CD14-positive monocyte (primary cell): ENCODE results near the gene DPH7. TPM values are rescaled to one million over a fixed set of nuclear protein-coding genes. Genes with fewer than 3 reads are reported as not detected.
"Not testable (repeated sequence)": the region's sequence is repeated elsewhere in the genome, so short reads cannot be mapped to it uniquely, and the experiment has no call there.

Experiments
- DNase-seq, 3 donors: peaks; one replicate each; pipeline ENCODE4 v3.0.0-alpha.2; 2011 to 2022
- H2AFZ ChIP-seq: 2 replicates; pipeline ENCODE4 v1.6.0; 2012; ENCODE audit warnings: mild to moderate bottlenecking, low read depth, low read length, inconsistent platforms; ENCODE audit not compliant: insufficient read depth, poor library complexity, severe bottlenecking
- H3K27ac ChIP-seq, 2 donors: 1 replicate in 1 of 2; 2 replicates in 1 of 2; pipeline ENCODE4 v1.5.1; 2012 to 2013; ENCODE audit warnings: low read length in 2 of 2, control low read depth in 1 of 2, inconsistent platforms in 1 of 2, low read depth in 1 of 2, mild to moderate bottlenecking in 1 of 2
- H3K27me3 ChIP-seq, 2 donors: one replicate each; pipeline versions ENCODE4 v1.6.0 to v1.6.1; 2011 to 2013; ENCODE audit warnings: low read length in 2 of 2; ENCODE audit not compliant: control insufficient read depth in 2 of 2, insufficient read depth in 2 of 2
- H3K36me3 ChIP-seq, 2 donors: replicated peaks in 1 of 2; 1 replicate in 1 of 2; 2 replicates in 1 of 2; pipeline versions ENCODE4 v1.5.1 to v1.6.1; 2012 to 2013; ENCODE audit warnings: low read length in 2 of 2, control low read depth in 1 of 2, inconsistent platforms in 1 of 2, mild to moderate bottlenecking in 1 of 2; ENCODE audit not compliant: insufficient read depth in 2 of 2, control insufficient read depth in 1 of 2
- H3K4me1 ChIP-seq, 2 donors: 1 replicate in 1 of 2; 2 replicates in 1 of 2; pipeline versions ENCODE4 v1.5.1 to v1.6.1; 2012 to 2013; ENCODE audit warnings: low read length in 2 of 2, control low read depth in 1 of 2, inconsistent platforms in 1 of 2, mild to moderate bottlenecking in 1 of 2, moderate library complexity in 1 of 2; ENCODE audit not compliant: insufficient read depth in 2 of 2, control insufficient read depth in 1 of 2
- H3K4me2 ChIP-seq: replicated peaks from 2 replicates; pipeline ENCODE3; 2012; ENCODE audit warnings: low read length, moderate library complexity, mild to moderate bottlenecking; ENCODE audit not compliant: poor library complexity, severe bottlenecking; ENCODE audit errors: extremely low read depth
- H3K4me3 ChIP-seq, 3 experiments: fragments of 200-600 bp in 1 of 3; sonication (generic) in 1 of 3; replicated peaks in 1 of 3; 1 replicate in 2 of 3; 2 replicates in 1 of 3; pipeline ENCODE4 v1.5.1; 2011 to 2013; ENCODE audit warnings: low read length in 3 of 3, mild to moderate bottlenecking in 3 of 3, control low read depth in 2 of 3, low read depth in 2 of 3, inconsistent platforms in 1 of 3, moderate library complexity in 1 of 3
- H3K79me2 ChIP-seq: 2 replicates; pipeline ENCODE4 v1.6.0; 2012; ENCODE audit warnings: mild to moderate bottlenecking, control low read depth, inconsistent platforms, low read length, moderate library complexity; ENCODE audit not compliant: insufficient read depth
- H3K9ac ChIP-seq: 2 replicates; pipeline ENCODE4 v1.6.0; 2017; ENCODE audit warnings: low read length, mild to moderate bottlenecking; ENCODE audit not compliant: insufficient read depth, poor library complexity, severe bottlenecking
- H3K9me3 ChIP-seq, 2 donors: replicated peaks in 1 of 2; 1 replicate in 1 of 2; 2 replicates in 1 of 2; pipeline versions ENCODE4 v1.5.1 to v1.6.1; 2012 to 2013; ENCODE audit warnings: low read length in 2 of 2, control low read depth in 1 of 2; ENCODE audit not compliant: control insufficient read depth in 1 of 2, insufficient read depth in 1 of 2
- H4K20me1 ChIP-seq: 2 replicates; pipeline ENCODE4 v1.6.0; 2012; ENCODE audit warnings: mild to moderate bottlenecking, low read length, control low read depth, moderate library complexity; ENCODE audit not compliant: insufficient read depth
- H3K27ac Mint-ChIP-seq, 7 donors: one replicate each; pipeline ENCODE4 v1.8.0; 2020; ENCODE audit warnings: mild to moderate bottlenecking in 7 of 7, mixed read lengths in 7 of 7, moderate library complexity in 6 of 7, inconsistent platforms in 2 of 7
- H3K27me3 Mint-ChIP-seq, 3 donors: one replicate each; pipeline ENCODE4 v1.8.0; 2021 to 2022; ENCODE audit warnings: low read depth in 3 of 3, mild to moderate bottlenecking in 3 of 3, mixed read lengths in 3 of 3, moderate library complexity in 3 of 3, inconsistent platforms in 1 of 3
- H3K36me3 Mint-ChIP-seq, 2 donors: one replicate each; pipeline ENCODE4 v1.8.0; 2020; ENCODE audit warnings: mixed read lengths in 2 of 2, inconsistent platforms in 1 of 2, mild to moderate bottlenecking in 1 of 2
- H3K4me1 Mint-ChIP-seq: one replicate; pipeline ENCODE4 v1.8.0; 2020; ENCODE audit warnings: mild to moderate bottlenecking, mixed read lengths
- H3K4me3 Mint-ChIP-seq, 2 donors: one replicate each; pipeline ENCODE4 v1.8.0; 2020; ENCODE audit warnings: mild to moderate bottlenecking in 2 of 2, mixed read lengths in 2 of 2, moderate library complexity in 1 of 2
- H3K9me3 Mint-ChIP-seq, 7 donors: one replicate each; pipeline ENCODE4 v1.8.0; 2020 to 2022; ENCODE audit warnings: mixed read lengths in 7 of 7, mild to moderate bottlenecking in 6 of 7, moderate library complexity in 6 of 7, inconsistent platforms in 2 of 7
- CTCF ChIP-seq: fragments of 200-600 bp; IDR thresholded peaks from one replicate; pipeline ENCODE4 v1.8.0; 2022; ENCODE audit warnings: antibody characterized with exemption, mild to moderate bottlenecking
- WGBS: methylation state at CpG from one replicate; pipeline ENCODE4 v1.1.5; 2013; ENCODE audit warnings: missing lambda C conversion rate; ENCODE audit not compliant: insufficient coverage; 5-methylcytosine and 5-hydroxymethylcytosine counted together
- intact Hi-C, 2 donors: fragments of 100-400 bp; cut with micrococcal nuclease; formaldehyde crosslinking; loops; one replicate each; pipeline versions ENCODE4 v1.15.0 to v1.15.1; 2023
- polyA plus RNA-seq, 3 donors: library from polyadenylated mRNA; depleted of rRNA in 1 of 3; unstranded in 2 of 3; stranded (reverse) in 1 of 3; fragments of 300-500 nt in 2 of 3; fragments of >200 nt in 1 of 3; fragmentation: Illumina TruSeq in 2 of 3; gene quantifications; 1 replicate in 2 of 3; 2 replicates in 1 of 3; pipeline ENCODE4 v1.2.3, GENCODE V29; 2012 to 2021

DPH7 gene
- polyA plus RNA-seq, 3 donors = 13.1 to 45.6 (median 14.2) TPM

- Histone ChIP-seq H3K4me1 (no peaks in the 10 kb centered on the region), H4K20me1 (no peaks in the 10 kb centered on the region), H3K9me3 (no peaks in the 10 kb centered on the region), H3K36me3 (no peaks in the 10 kb centered on the region), H2AFZ (no peak overlapping the region), H3K4me2 (no peak overlapping the region), H3K4me3 (no peak overlapping the region), H3K9ac (no peak overlapping the region), H3K27me3 (no peaks in the 10 kb centered on the region), H3K79me2 (no peaks in the 10 kb centered on the region), H3K27ac (no peak overlapping the region)
- WGBS = 95% methylated on average over 16 of the region's 18 CpGs
- intact Hi-C loops = no loop called here
- Mint-ChIP-seq H3K27me3 (peaks cover 0 to 3% (median 2%) of the 10 kb centered on the region in 3 donors), H3K9me3 (no peaks in the 10 kb centered on the region), H3K36me3 (no peaks in the 10 kb centered on the region), H3K27ac (no peak overlapping the region), H3K4me1 (peaks cover 12% of the 10 kb centered on the region), H3K4me3 (no peak overlapping the region)
- DNase-seq = no peak
- TF ChIP-seq CTCF = no peak
Measured at GRCh38 chr9:137540536-137540935, 38.2 kb downstream of the DPH7 start.

GRCh38 chr9:137538058-137538457 lies 40.7 kb downstream of the DPH7 start:
- Histone ChIP-seq H3K4me1 (no peaks in the 10 kb centered on the region), H4K20me1 (no peaks in the 10 kb centered on the region), H3K27ac (no peak overlapping the region), H2AFZ (no peak overlapping the region), H3K9me3 (no peaks in the 10 kb centered on the region), H3K36me3 (no peaks in the 10 kb centered on the region), H3K79me2 (no peaks in the 10 kb centered on the region), H3K9ac (no peak overlapping the region), H3K4me3 (no peak overlapping the region), H3K27me3 (no peaks in the 10 kb centered on the region), H3K4me2 (no peak overlapping the region)
- intact Hi-C loops = no loop called here
- no peaks in the 10 kb centered on the region for H3K36me3 Mint-ChIP-seq
- peaks cover 18% of the 10 kb centered on the region for H3K4me1 Mint-ChIP-seq
- no peak for DNase-seq
- no peak for TF ChIP-seq CTCF
- no peak overlapping the region for H3K27ac Mint-ChIP-seq
- H3K27me3 Mint-ChIP-seq = peaks cover 0 to 2% (median 0%) of the 10 kb centered on the region in 3 donors
- peaks cover 0 to 2% (median 0%) of the 10 kb centered on the region in 7 donors for H3K9me3 Mint-ChIP-seq
- 98% methylated on average over 16 of the region's 16 CpGs for WGBS
- H3K4me3 Mint-ChIP-seq = no peak overlapping the region

- H3K4me3 ChIP-seq = not testable (repeated sequence)
Measured at GRCh38 chr9:137536594-137537131, 42.1 kb downstream of the DPH7 start.

More at GRCh38 chr9:137536594-137537131, 42.1 kb downstream of the DPH7 start:
- 26% methylated on average over 12 of the region's 16 CpGs for WGBS
- H3K9ac ChIP-seq, H3K27ac ChIP-seq, H3K9me3 ChIP-seq, H4K20me1 ChIP-seq, H3K36me3 ChIP-seq, H3K4me3 Mint-ChIP-seq, intact Hi-C loops, DNase-seq, H3K79me2 ChIP-seq, H3K4me1 ChIP-seq, H3K27me3 ChIP-seq, H3K27ac Mint-ChIP-seq, H3K36me3 Mint-ChIP-seq, H3K4me2 ChIP-seq, H3K9me3 Mint-ChIP-seq, H3K27me3 Mint-ChIP-seq: not testable (repeated sequence)
- H2AFZ ChIP-seq = peak overlapping the region; percentile 53
- H3K4me1 Mint-ChIP-seq = peaks cover 18% of the 10 kb centered on the region
